T1000 (cell line): ENCODE data around the gene DEFB131A.
"Not testable (repeated sequence)": the region's sequence is repeated elsewhere in the genome, so short reads cannot be mapped to it uniquely, and the experiment has no call there.

ENCODE experiments used
- DNase-seq: peaks from one replicate; lab custom pipeline; 2025; ENCODE audit warnings: mixed read lengths; lab: John Stamatoyannopoulos, UW

The DEFB131A gene

DNA sequence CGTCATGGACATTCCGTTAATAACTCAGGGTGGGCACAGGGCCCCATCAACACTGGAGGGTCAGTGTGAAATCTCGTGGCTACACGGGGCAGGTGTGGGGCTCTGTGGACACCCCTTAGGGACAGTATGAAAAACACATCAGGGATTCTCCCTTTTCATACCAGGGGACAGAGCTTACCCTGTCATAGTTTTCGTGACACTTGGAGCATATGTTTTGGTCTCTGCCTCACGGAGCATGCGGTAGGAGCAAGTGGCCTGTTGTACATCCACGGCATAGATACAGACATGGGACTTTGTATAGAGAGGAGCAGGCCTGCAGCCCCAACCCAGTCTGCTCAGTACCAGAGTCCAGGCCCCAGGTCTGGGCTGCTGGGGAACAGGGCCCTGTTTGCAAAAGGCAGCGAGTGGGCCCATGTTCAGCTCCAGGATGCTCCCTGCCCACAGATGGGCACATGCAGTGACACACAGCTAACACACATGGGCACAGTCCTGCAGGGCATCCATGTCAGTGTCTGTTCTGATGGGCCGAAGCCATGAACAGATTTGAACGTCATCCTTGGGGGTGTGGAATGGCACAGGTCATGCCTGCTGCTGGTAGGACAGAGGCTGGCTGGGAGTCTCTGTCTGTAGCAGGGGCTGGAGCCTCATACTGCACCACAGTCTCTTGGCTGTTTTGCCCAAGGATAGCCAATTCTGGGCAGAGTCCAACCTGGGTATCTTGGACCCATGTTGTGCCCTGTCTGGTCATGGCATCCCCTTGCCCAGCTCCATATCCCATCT is 50.2 kb downstream of the DEFB131A start:
- DNase-seq = not testable (repeated sequence)

DNA sequence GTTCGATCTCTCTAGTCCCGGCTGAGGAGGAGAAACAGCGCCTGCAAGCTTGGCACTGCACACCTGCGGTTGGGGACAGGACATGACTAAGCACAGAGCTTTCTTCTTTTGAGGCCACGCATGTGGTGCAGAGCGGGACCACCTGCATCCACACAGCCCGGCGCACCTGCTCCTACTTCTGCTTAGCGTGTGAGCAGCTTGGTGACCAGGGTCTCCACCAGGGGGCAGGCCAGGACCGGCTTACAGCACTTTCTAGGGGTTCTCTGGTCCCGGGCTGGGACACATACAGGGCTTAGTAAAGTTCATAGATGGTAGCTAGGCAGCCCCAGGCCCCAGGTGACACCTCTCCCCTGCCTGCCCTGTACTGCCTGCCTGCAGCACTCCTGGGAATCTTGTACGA is 51.2 kb downstream of the DEFB131A start:
- DNase-seq = not testable (repeated sequence)

DNA sequence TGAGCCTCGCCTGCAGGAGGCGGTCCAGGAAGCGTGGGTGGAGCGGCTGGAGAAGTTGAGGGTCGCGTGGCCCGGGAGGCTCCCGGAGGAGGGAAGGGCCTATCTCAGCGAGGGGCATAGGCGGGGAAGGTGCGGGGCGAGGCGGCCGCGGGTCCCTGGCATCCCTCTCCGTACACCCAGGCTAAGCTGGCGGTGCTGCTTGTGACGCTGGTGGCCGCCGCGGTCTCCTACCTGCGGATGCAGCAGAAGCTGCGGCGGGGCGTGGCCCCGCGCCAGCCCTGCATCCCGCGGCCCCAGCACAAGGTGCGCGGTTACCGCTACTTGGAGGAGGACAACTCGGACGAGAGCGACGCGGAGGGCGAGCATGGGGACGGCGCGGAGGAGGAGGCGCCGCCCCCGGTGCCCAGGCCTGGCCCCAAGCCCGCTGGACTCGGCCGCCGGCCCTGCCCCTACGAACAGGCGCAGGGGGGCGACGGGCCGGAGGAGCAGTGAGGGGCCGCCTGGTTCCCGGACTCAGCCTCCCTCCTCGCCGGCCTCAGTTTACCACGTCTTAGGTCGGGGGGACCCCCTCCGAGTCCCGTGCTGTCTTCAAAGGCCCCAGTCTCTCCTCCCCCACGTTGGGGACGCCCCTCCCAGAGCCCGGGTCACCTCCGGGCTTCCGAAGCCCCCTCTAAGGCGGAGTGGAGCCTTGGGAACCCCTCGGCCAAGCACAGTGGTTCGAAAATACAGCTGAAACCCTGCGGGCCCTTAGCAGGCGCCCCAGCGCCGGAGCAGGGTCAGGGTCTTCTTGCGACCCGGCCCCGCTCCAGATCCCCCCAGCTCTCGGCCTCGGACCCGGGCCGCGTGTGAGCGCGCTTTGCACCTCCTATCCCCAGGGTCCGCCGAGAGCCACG is 53.6 kb downstream of the DEFB131A start:
- DNase-seq = not testable (repeated sequence)

DNA sequence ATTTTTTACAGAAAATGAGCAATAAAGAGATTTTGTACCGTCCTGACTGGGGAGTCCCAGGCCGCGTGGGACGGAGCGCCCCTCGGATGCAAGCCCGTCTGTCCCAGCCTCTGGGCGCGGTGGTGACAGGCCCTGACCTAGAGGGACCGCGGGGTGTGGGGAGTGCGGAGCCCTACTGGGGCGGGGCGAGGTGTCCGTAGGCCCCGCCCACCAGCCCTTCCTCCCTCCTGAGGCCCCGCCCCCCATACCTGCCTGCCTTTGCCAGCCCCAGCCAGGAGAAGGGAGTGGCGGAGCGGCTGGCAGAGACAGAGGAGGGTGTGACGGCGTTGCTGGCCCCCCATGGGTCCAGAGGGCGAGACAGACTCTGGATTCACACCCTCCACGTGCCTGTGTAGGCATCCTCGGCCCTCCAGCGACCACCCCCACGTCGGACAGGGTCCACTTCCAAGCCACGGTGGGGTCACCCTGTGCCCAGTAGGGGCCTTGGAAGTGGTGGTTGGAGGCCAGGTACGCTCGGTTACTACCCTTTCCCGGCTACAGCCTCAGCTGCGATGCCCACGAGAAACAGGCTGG is 54.3 kb downstream of the DEFB131A start:
- not testable (repeated sequence) for DNase-seq

DNA sequence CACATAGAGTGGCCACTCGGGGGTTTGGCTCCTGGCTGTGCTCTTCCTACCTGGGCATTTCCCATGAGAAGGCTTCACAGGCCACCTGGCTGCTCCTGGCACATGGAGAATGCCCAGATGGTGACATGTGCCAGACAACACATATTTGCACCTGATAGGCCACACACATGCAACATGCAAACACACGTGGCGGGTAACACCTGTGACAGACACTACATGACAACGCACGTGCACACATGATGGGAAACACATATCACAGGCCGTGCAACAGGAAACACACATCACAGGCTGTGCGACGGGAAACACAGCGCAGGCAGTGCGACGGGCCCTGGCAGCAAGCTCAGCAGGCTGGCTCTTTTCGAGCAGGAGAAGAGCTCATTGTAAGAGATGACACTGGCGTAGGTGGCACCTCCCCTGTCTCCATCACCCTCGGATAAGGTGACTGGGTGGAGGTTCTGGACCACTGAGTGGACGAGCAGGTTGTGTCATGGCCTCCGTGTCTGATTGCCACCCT is 55.8 kb downstream of the DEFB131A start:
- not testable (repeated sequence) for DNase-seq
